DOHH2 (cell line): Measurements from ENCODE around the gene NMRK1.

Source experiments
- H3F3A ChIP-seq: fragments of 200-600 bp; sonication (generic), shearing (Covaris generic); 2 replicates; pipeline ENCODE4 v1.6.0; 2016; ENCODE audit warnings: antibody characterized with exemption, mild to moderate bottlenecking; ENCODE audit not compliant: control insufficient read depth, insufficient read depth
- H3K27ac ChIP-seq: fragments of 200-600 bp; sonication (generic); 2 replicates; pipeline ENCODE4 v1.5.1; 2014; ENCODE audit warnings: low read depth, mild to moderate bottlenecking, low read length, moderate library complexity
- H3K27me3 ChIP-seq: fragments of 200-600 bp; sonication (generic); 2 replicates; pipeline ENCODE4 v1.6.1; 2014; ENCODE audit warnings: mild to moderate bottlenecking, low read length, mixed read lengths; ENCODE audit not compliant: control insufficient read depth
- H3K36me3 ChIP-seq: fragments of 200-600 bp; sonication (generic); 2 replicates; pipeline ENCODE4 v1.6.1; 2014; ENCODE audit warnings: mild to moderate bottlenecking, low read length, moderate library complexity, mixed read lengths; ENCODE audit not compliant: control insufficient read depth
- H3K4me1 ChIP-seq: fragments of 200-600 bp; sonication (generic); 2 replicates; pipeline ENCODE4 v1.6.1; 2014; ENCODE audit warnings: mild to moderate bottlenecking, low read length, mixed read lengths; ENCODE audit not compliant: control insufficient read depth
- H3K4me2 ChIP-seq: fragments of 200-600 bp; sonication (generic); 2 replicates; pipeline ENCODE4 v1.6.0; 2014; ENCODE audit warnings: mild to moderate bottlenecking, low read length, moderate library complexity
- H3K4me3 ChIP-seq: fragments of 200-600 bp; sonication (generic); 2 replicates; pipeline ENCODE4 v1.5.1; 2014; ENCODE audit warnings: mild to moderate bottlenecking, low read length, mixed read lengths
- H3K79me2 ChIP-seq: fragments of 200-600 bp; sonication (generic); 2 replicates; pipeline ENCODE4 v1.6.1; 2014; ENCODE audit warnings: mild to moderate bottlenecking, low read length, mixed read lengths; ENCODE audit not compliant: control insufficient read depth
- H3K9me2 ChIP-seq: fragments of 200-600 bp; sonication (generic); replicated peaks from 2 replicates; pipeline ENCODE4 v1.6.1; 2014; ENCODE audit warnings: mild to moderate bottlenecking, low read length, mixed read lengths; ENCODE audit not compliant: control insufficient read depth
- H3K9me3 ChIP-seq: fragments of 200-600 bp; sonication (generic); 2 replicates; pipeline ENCODE4 v1.6.1; 2014; ENCODE audit warnings: antibody characterized with exemption, low read length, mixed read lengths; ENCODE audit not compliant: control insufficient read depth, insufficient read depth
- H4K20me1 ChIP-seq: fragments of 200-600 bp; sonication (generic); 2 replicates; pipeline ENCODE4 v1.6.0; 2014; ENCODE audit warnings: low read depth, mild to moderate bottlenecking, antibody characterized with exemption, low read length, moderate library complexity; ENCODE audit not compliant: control insufficient read depth, insufficient read depth
- EZH2phosphoT487 ChIP-seq: fragments of 200-600 bp; sonication (generic); IDR thresholded peaks from 2 replicates; pipeline ENCODE4 v1.6.1; 2017; ENCODE audit warnings: borderline replicate concordance, mild to moderate bottlenecking, antibody characterized with exemption, low read length, moderate library complexity, mixed read lengths
- TF ChIP-seq, protein P1 (sequence below): fragments of 200-600 bp; sonication (generic); IDR thresholded peaks from one replicate; pipeline ENCODE4 v1.5.1; 2014; ENCODE audit warnings: antibody characterized with exemption, mild to moderate bottlenecking, low read depth, low read length; ENCODE audit not compliant: poor library complexity, severe bottlenecking

The NMRK1 gene

DNA sequence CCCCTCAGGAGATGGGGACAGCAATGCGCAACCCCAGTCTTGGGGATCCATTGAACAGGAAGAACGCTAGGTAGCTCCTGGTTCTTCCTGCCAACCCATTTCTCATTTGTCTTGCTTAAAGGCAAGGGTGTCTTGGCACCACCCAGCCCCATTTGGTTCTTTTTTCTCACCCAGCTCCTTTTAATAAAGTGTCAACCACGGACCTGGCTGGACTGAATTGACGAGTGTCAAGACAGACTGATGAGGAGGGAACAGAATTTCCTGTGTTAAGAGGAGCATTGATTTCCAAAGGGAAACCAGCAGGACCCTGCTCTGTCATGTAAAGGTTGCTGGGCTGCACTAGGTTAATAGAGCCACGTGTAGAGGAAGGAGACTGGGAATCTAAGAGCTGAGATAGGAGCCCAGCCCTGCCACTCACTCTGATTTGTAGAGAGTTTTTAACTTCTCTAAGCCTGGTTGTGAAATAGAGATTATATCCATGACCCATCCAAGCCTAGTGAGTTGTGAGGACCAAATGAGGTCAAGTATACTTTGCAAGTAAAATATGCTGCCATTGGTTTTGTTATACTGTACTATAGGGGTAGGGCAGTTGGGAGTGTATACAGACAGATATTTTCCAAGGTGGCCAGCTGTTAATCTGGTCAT is 34.1 kb upstream of the NMRK1 start:
- TF ChIP-seq, protein P1, sequence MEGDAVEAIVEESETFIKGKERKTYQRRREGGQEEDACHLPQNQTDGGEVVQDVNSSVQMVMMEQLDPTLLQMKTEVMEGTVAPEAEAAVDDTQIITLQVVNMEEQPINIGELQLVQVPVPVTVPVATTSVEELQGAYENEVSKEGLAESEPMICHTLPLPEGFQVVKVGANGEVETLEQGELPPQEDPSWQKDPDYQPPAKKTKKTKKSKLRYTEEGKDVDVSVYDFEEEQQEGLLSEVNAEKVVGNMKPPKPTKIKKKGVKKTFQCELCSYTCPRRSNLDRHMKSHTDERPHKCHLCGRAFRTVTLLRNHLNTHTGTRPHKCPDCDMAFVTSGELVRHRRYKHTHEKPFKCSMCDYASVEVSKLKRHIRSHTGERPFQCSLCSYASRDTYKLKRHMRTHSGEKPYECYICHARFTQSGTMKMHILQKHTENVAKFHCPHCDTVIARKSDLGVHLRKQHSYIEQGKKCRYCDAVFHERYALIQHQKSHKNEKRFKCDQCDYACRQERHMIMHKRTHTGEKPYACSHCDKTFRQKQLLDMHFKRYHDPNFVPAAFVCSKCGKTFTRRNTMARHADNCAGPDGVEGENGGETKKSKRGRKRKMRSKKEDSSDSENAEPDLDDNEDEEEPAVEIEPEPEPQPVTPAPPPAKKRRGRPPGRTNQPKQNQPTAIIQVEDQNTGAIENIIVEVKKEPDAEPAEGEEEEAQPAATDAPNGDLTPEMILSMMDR = no peak
- TF ChIP-seq EZH2phosphoT487 = no peak
- Histone ChIP-seq H3K36me3 (peaks cover 13% of the 10 kb centered on the region; the same call in 1 of the 2 replicates), H3K79me2 (peaks cover 3% of the 10 kb centered on the region; the same call in 1 of the 2 replicates)

DNA sequence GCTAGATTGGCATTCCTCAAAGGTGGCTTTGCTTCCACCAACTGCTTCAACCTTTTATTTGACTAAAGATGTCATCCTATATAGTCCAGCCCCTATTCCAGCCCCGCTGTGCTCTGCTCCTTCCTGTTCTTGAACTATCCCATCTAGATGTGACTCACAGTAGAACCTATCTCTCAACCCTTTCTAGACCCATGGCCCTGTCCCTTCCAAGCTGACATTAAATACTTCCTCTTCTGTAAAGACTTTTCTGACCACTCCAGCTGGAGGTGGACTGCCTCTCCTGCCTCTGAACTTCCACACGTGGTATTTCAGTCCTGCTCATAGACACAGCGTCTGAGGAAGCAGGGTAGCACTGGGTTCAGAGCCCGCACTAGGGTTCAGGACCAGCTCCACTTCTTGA is 32.7 kb upstream of the NMRK1 start:
- H3K4me3 ChIP-seq = no peak overlapping the region
- no peaks in the 10 kb centered on the region for H3K9me2 ChIP-seq
- TF ChIP-seq, protein P1 = no peak
- no peak for TF ChIP-seq EZH2phosphoT487
- H3K27ac ChIP-seq = no peak overlapping the region
- no peaks in the 10 kb centered on the region for H3K27me3 ChIP-seq
- H4K20me1 ChIP-seq = no peaks in the 10 kb centered on the region
- no peak overlapping the region for H3K4me2 ChIP-seq
- H3K79me2 ChIP-seq = peaks cover 7% of the 10 kb centered on the region
- H3K4me1 ChIP-seq = no peaks in the 10 kb centered on the region
- no peaks in the 10 kb centered on the region for H3K9me3 ChIP-seq
- H3K36me3 ChIP-seq = peaks cover 13% of the 10 kb centered on the region; the same call in 1 of the 2 replicates
- H3F3A ChIP-seq = no peaks in the 10 kb centered on the region

More for the DNA sequence above, 34.1 kb upstream of the NMRK1 start:
- Histone ChIP-seq H3K9me3 (no peaks in the 10 kb centered on the region), H3F3A (no peaks in the 10 kb centered on the region), H4K20me1 (no peaks in the 10 kb centered on the region), H3K9me2 (no peaks in the 10 kb centered on the region), H3K4me3 (no peak overlapping the region), H3K4me1 (no peaks in the 10 kb centered on the region), H3K27me3 (no peaks in the 10 kb centered on the region), H3K27ac (no peak overlapping the region), H3K4me2 (no peak overlapping the region)

DNA sequence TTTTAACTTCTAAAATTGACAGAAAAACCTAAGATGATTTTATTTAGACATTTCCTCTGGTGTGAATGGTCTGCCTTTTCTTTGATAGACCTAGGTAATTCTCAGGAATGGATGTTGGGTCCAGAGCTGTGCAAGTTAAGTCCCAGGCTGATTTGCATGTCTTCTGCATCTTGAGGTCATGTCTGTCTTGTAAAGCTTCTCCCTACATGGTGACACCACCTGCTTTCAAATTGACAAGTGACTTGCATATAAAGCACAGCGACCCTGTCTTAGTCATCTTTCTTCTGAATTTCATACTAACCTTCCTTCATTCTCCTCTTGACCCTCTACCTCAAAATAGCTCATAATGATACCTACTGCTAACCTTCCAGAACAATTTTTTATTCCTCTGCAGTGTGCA is 29.6 kb upstream of the NMRK1 start:
- no peaks in the 10 kb centered on the region for H3K27me3 ChIP-seq
- no peak overlapping the region for H3K4me2 ChIP-seq
- H3K9me3 ChIP-seq = no peaks in the 10 kb centered on the region
- no peak overlapping the region for H3K4me3 ChIP-seq
- no peak for TF ChIP-seq EZH2phosphoT487
- TF ChIP-seq, protein P1 = no peak
- no peaks in the 10 kb centered on the region for H3K9me2 ChIP-seq
- H3K36me3 ChIP-seq = peaks cover 13% of the 10 kb centered on the region; the same call in 1 of the 2 replicates
- no peaks in the 10 kb centered on the region for H3K4me1 ChIP-seq
- no peaks in the 10 kb centered on the region for H3F3A ChIP-seq
- peaks cover 25% of the 10 kb centered on the region for H3K79me2 ChIP-seq
- H4K20me1 ChIP-seq = no peaks in the 10 kb centered on the region
- no peak overlapping the region for H3K27ac ChIP-seq
